IMR-90 (cell line): ENCODE data around the gene FOLR2. TPM values are rescaled to one million over a fixed set of nuclear protein-coding genes. Genes with fewer than 3 reads are reported as not detected.

ENCODE experiments used
- ATAC-seq: fragments of 200-7000 bp; cut with Tn5 transposase; 2 replicates; pipeline ENCODE4 v1.9.1; 2020; ENCODE audit warnings: low read depth, mild to moderate bottlenecking, moderate library complexity
- BruUV-seq: library from RNA; stranded (reverse); fragments of 400-500 nt; replicated peaks from 2 replicates; lab custom pipeline; 2021; lab: Mats Ljungman, UMichigan
- CTCF ChIA-PET: fragments of 300-600 bp; formaldehyde crosslinking; extraction: SDS; loops from one replicate; lab custom pipeline; 2021; ENCODE audit warnings: antibody characterized with exemption; lab: Yijun Ruan, JAX
- POLR2A ChIA-PET: fragments of 300-600 bp; sonication (Branson Sonifier 250); formaldehyde crosslinking; loops from one replicate; lab custom pipeline; 2022; ENCODE audit warnings: antibody characterized with exemption; ENCODE audit not compliant: unreplicated experiment; lab: Charles Lee
- DNase-seq: peaks from one replicate; pipeline ENCODE4 v3.0.0; 2013
- H2AFZ ChIP-seq: replicated peaks from 2 replicates; pipeline ENCODE3; 2013; ENCODE audit warnings: low read length, mild to moderate bottlenecking; ENCODE audit not compliant: poor library complexity
- H2AK5ac ChIP-seq: 2 replicates; pipeline ENCODE4 v1.6.1; 2013; ENCODE audit warnings: low read depth, low read length, inconsistent platforms
- H2AK9ac ChIP-seq: replicated peaks from 2 replicates; pipeline ENCODE3; 2013; ENCODE audit warnings: mild to moderate bottlenecking, low read depth, low read length, moderate library complexity; ENCODE audit not compliant: poor library complexity
- H2BK120ac ChIP-seq: 2 replicates; pipeline ENCODE4 v1.6.1; 2013; ENCODE audit warnings: low read depth, low read length, inconsistent platforms
- H2BK15ac ChIP-seq: 3 replicates; pipeline ENCODE4 v1.6.1; 2013; ENCODE audit warnings: low read depth, low read length, inconsistent platforms
- H2BK20ac ChIP-seq: 2 replicates; pipeline ENCODE4 v1.6.1; 2013; ENCODE audit warnings: low read depth, mild to moderate bottlenecking, inconsistent platforms, low read length, moderate library complexity
- H2BK5ac ChIP-seq: 2 replicates; pipeline ENCODE4 v1.6.1; 2013; ENCODE audit warnings: mild to moderate bottlenecking, low read depth, low read length, inconsistent platforms; ENCODE audit not compliant: poor library complexity, severe bottlenecking
- H3K14ac ChIP-seq: replicated peaks from 2 replicates; pipeline ENCODE4 v1.6.1; 2013; ENCODE audit warnings: low read depth, low read length, inconsistent platforms
- H3K18ac ChIP-seq: 2 replicates; pipeline ENCODE4 v1.6.1; 2013; ENCODE audit warnings: low read depth, low read length, control low read depth
- H3K23ac ChIP-seq: 2 replicates; pipeline ENCODE4 v1.6.1; 2013; ENCODE audit warnings: low read depth, low read length, inconsistent platforms
- H3K27ac ChIP-seq: 2 replicates; pipeline ENCODE4 v1.5.1; 2013; ENCODE audit warnings: mild to moderate bottlenecking, control low read depth, low read length; ENCODE audit not compliant: insufficient read depth
- H3K27me3 ChIP-seq: 2 replicates; pipeline ENCODE4 v1.6.1; 2013; ENCODE audit warnings: low read length; ENCODE audit not compliant: control insufficient read depth, insufficient read depth
- H3K36me3 ChIP-seq: 2 replicates; pipeline ENCODE4 v1.6.1; 2013; ENCODE audit warnings: low read length, mixed read lengths; ENCODE audit not compliant: control insufficient read depth, insufficient read depth
- H3K4ac ChIP-seq: 2 replicates; pipeline ENCODE4 v1.6.1; 2013; ENCODE audit warnings: low read depth, low read length, inconsistent platforms
- H3K4me1 ChIP-seq: 2 replicates; pipeline ENCODE4 v1.6.1; 2013; ENCODE audit warnings: low read length, mixed read lengths; ENCODE audit not compliant: control insufficient read depth, insufficient read depth
- H3K4me2 ChIP-seq: 2 replicates; pipeline ENCODE4 v1.6.1; 2013; ENCODE audit warnings: low read depth, mild to moderate bottlenecking, control low read depth, low read length, moderate library complexity
- H3K4me3 ChIP-seq: 2 replicates; pipeline ENCODE4 v1.5.1; 2013; ENCODE audit warnings: low read depth, mild to moderate bottlenecking, control low read depth, low read length, moderate library complexity; ENCODE audit not compliant: insufficient read depth
- H3K56ac ChIP-seq: 2 replicates; pipeline ENCODE4 v1.6.1; 2013; ENCODE audit warnings: low read length, inconsistent platforms; ENCODE audit not compliant: insufficient read depth; ENCODE audit errors: extremely low read depth
- H3K79me1 ChIP-seq, 2 experiments: 2 replicates each; pipeline ENCODE4 v1.6.1; 2013; ENCODE audit warnings: low read length in 2 of 2, inconsistent platforms in 1 of 2, low read depth in 1 of 2
- H3K9ac ChIP-seq: 2 replicates; pipeline ENCODE4 v1.6.1; 2013; ENCODE audit warnings: low read depth, low read length, control low read depth
- H3K9me1 ChIP-seq: 2 replicates; pipeline ENCODE4 v1.6.1; 2013; ENCODE audit warnings: low read length, inconsistent platforms; ENCODE audit not compliant: insufficient read depth
- H3K9me3 ChIP-seq: 2 replicates; pipeline ENCODE4 v1.6.1; 2013; ENCODE audit warnings: low read length; ENCODE audit not compliant: control insufficient read depth, insufficient read depth
- H4K20me1 ChIP-seq: 2 replicates; pipeline ENCODE4 v1.6.1; 2013; ENCODE audit warnings: low read length, inconsistent platforms; ENCODE audit not compliant: insufficient read depth
- H4K5ac ChIP-seq: 2 replicates; pipeline ENCODE4 v1.6.1; 2013; ENCODE audit warnings: mild to moderate bottlenecking, low read depth, low read length, control low read depth
- H4K8ac ChIP-seq, 2 experiments: 2 replicates each; pipeline ENCODE4 v1.6.1; 2013; ENCODE audit warnings: low read depth in 2 of 2, low read length in 2 of 2, control low read depth in 1 of 2, inconsistent platforms in 1 of 2
- H4K91ac ChIP-seq: 2 replicates; pipeline ENCODE4 v1.6.1; 2013; ENCODE audit warnings: low read depth, low read length, inconsistent platforms; ENCODE audit not compliant: insufficient read depth
- BHLHE40 ChIP-seq: fragments of 150-350 bp; IDR thresholded peaks from 2 replicates; pipeline ENCODE4 v1.6.1; 2016; ENCODE audit warnings: mild to moderate bottlenecking, low read depth, low read length
- CHD1 ChIP-seq: IDR thresholded peaks from 2 replicates; pipeline ENCODE4 v1.6.1; 2012; ENCODE audit warnings: low read depth, low read length, improper control_type of control experiment
- MXI1 ChIP-seq: IDR thresholded peaks from 2 replicates; pipeline ENCODE4 v1.6.1; 2012; ENCODE audit warnings: low read depth, mild to moderate bottlenecking, low read length, moderate library complexity, borderline replicate concordance
- POLR2A ChIP-seq: IDR thresholded peaks from 2 replicates; pipeline ENCODE4 v1.6.1; 2012; ENCODE audit warnings: mild to moderate bottlenecking, low read depth, low read length
- RCOR1 ChIP-seq: IDR thresholded peaks from 2 replicates; pipeline ENCODE4 v1.6.1; 2012; ENCODE audit warnings: mild to moderate bottlenecking, low read length, improper control_type of control experiment; ENCODE audit not compliant: insufficient replicate concordance
- RFX5 ChIP-seq: IDR thresholded peaks from 2 replicates; pipeline ENCODE4 v1.8.0; 2012; ENCODE audit warnings: low read depth, mild to moderate bottlenecking, low read length, moderate library complexity
- SMC3 ChIP-seq: fragments of 150-350 bp; IDR thresholded peaks from 2 replicates; pipeline ENCODE4 v1.6.1; 2016; ENCODE audit warnings: low read depth, mild to moderate bottlenecking, antibody characterized with exemption, low read length, moderate library complexity
- WGBS, 2 experiments: methylation state at CpG; one replicate each; pipeline versions ENCODE4 v1.1.5 to v1.1.7; 2013; ENCODE audit warnings: missing lambda C conversion rate in 2 of 2; ENCODE audit not compliant: insufficient read length in 1 of 2; ENCODE audit errors: extremely low coverage in 2 of 2; 5-methylcytosine and 5-hydroxymethylcytosine counted together
- dilution Hi-C: fragments of 300-500 bp; cut with HindIII; formaldehyde crosslinking; loops from one replicate; pipeline ENCODE4 v1.14.3; 2018; ENCODE audit warnings: low sequenced_read_pairs; ENCODE audit not compliant: unreplicated experiment
- in situ Hi-C: fragments of 300-500 bp; cut with MboI; formaldehyde crosslinking; loops from 3 replicates; pipeline ENCODE4 v1.14.3; 2019; ENCODE audit warnings: low sequenced_read_pairs, inconsistent platforms, mixed read lengths
- intact Hi-C: fragments of 100-400 bp; cut with micrococcal nuclease; formaldehyde crosslinking; loops from 2 replicates; pipeline ENCODE4 v1.10.0; 2022
- polyA plus RNA-seq, 3 experiments: library from polyadenylated mRNA; depleted of rRNA; stranded (reverse); fragments of >200 nt; gene quantifications; 2 replicates each; pipeline ENCODE4 v1.2.3, GENCODE V29; 2012; ENCODE audit warnings: low replicate concordance in 1 of 3
- total RNA-seq: library from RNA; depleted of rRNA; stranded (reverse); fragments of >200 nt; gene quantifications from 2 replicates; pipeline ENCODE4 v1.2.3, GENCODE V29; 2012
- TF ChIP-seq, protein P1 (sequence below): conservative IDR thresholded peaks from 2 replicates; pipeline ENCODE4 v1.5.1; 2012; ENCODE audit warnings: mild to moderate bottlenecking, low read depth, low read length, improper control_type of control experiment
- TF ChIP-seq, protein P2 (sequence below): fragments of 150-350 bp; IDR thresholded peaks from 2 replicates; pipeline ENCODE4 v1.6.1; 2017; ENCODE audit warnings: mild to moderate bottlenecking, antibody characterized with exemption, low read length, low read depth

The FOLR2 gene
- total and polyA plus RNA-seq, 2 of the 4 experiments (the other 2 are of a cell fraction) = not detected

- H3K23ac ChIP-seq = peak overlapping the region; percentile 69
- H3K18ac ChIP-seq = no peak overlapping the region
- ChIA-PET CTCF (no interaction called here), POLR2A (no interaction called here)
- no peak overlapping the region for H3K27ac ChIP-seq
- no peak overlapping the region for H2AK5ac ChIP-seq
- TF ChIP-seq RFX5 (no peak), RCOR1 (no peak), MXI1 (no peak), POLR2A (no peak), CHD1 (no peak), BHLHE40 (no peak), SMC3 (no peak)
- TF ChIP-seq, protein P1, sequence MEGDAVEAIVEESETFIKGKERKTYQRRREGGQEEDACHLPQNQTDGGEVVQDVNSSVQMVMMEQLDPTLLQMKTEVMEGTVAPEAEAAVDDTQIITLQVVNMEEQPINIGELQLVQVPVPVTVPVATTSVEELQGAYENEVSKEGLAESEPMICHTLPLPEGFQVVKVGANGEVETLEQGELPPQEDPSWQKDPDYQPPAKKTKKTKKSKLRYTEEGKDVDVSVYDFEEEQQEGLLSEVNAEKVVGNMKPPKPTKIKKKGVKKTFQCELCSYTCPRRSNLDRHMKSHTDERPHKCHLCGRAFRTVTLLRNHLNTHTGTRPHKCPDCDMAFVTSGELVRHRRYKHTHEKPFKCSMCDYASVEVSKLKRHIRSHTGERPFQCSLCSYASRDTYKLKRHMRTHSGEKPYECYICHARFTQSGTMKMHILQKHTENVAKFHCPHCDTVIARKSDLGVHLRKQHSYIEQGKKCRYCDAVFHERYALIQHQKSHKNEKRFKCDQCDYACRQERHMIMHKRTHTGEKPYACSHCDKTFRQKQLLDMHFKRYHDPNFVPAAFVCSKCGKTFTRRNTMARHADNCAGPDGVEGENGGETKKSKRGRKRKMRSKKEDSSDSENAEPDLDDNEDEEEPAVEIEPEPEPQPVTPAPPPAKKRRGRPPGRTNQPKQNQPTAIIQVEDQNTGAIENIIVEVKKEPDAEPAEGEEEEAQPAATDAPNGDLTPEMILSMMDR = no peak
- TF ChIP-seq, protein P2, sequence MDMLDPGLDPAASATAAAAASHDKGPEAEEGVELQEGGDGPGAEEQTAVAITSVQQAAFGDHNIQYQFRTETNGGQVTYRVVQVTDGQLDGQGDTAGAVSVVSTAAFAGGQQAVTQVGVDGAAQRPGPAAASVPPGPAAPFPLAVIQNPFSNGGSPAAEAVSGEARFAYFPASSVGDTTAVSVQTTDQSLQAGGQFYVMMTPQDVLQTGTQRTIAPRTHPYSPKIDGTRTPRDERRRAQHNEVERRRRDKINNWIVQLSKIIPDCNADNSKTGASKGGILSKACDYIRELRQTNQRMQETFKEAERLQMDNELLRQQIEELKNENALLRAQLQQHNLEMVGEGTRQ = no peak
- H3K36me3 ChIP-seq = peaks cover 23% of the 10 kb centered on the region
- peaks cover 52% of the 10 kb centered on the region for H3K27me3 ChIP-seq
- H3K14ac ChIP-seq = peak overlapping the region; percentile 37; the same call in 1 of the 2 replicates
- H2BK15ac ChIP-seq = no peak overlapping the region
- no peak overlapping the region for H2BK5ac ChIP-seq
- H2AK9ac ChIP-seq = no peak overlapping the region
- dilution Hi-C loops (no loop called here), intact Hi-C loops (no loop called here), in situ Hi-C loops (no loop called here)
- no peak overlapping the region for H3K4ac ChIP-seq
- DNase-seq = no peak
- BruUV-seq = no TSS peak
- H3K9me3 ChIP-seq = peaks cover 2% of the 10 kb centered on the region; the same call in 1 of the 2 replicates
- H3K79me1 ChIP-seq = no peaks in the 10 kb centered on the region; a peak in 1 of 4 replicates
- peak overlapping the region; percentile 3; the same call in 1 of the 2 replicates for H3K4me2 ChIP-seq
- H2BK20ac ChIP-seq = no peak overlapping the region
- WGBS, 2 experiments = 23% methylated on average over 8 of the region's 44 CpGs; no CpG with 5 or more reads in 1 of the 2 experiments
- no peak overlapping the region for H3K56ac ChIP-seq
- H3K9ac ChIP-seq = no peak overlapping the region
- no peak overlapping the region for H3K4me3 ChIP-seq
- no peak overlapping the region; a peak in 1 of 4 replicates for H4K8ac ChIP-seq
- peak; percentile 1; the same call in 1 of the 2 replicates for ATAC-seq
- no peak overlapping the region for H4K5ac ChIP-seq
- H2AFZ ChIP-seq = peak overlapping the region; percentile 84
- peaks cover 2% of the 10 kb centered on the region; the same call in 1 of the 2 replicates for H3K4me1 ChIP-seq
- no peak overlapping the region for H2BK120ac ChIP-seq
- H3K9me1 ChIP-seq = no peaks in the 10 kb centered on the region
- H4K91ac ChIP-seq = no peak overlapping the region
- H4K20me1 ChIP-seq = peaks cover 35% of the 10 kb centered on the region
Measured at GRCh38 chr11:72240461-72241290, 24.1 kb downstream of the FOLR2 start.
